OCI-LY1 (cell line): ENCODE data around the gene OSBPL5.

ENCODE experiments used
- EZH2 ChIP-seq: fragments of 200-600 bp; sonication (generic), shearing (Covaris generic); IDR thresholded peaks from 2 replicates; pipeline ENCODE4 v1.8.0; 2017; ENCODE audit warnings: borderline replicate concordance, mixed run types, mild to moderate bottlenecking, antibody characterized with exemption, low read length, moderate library complexity, mixed read lengths
- TF ChIP-seq, protein P1 (sequence below): fragments of 200-600 bp; sonication (generic), shearing (Covaris generic); IDR thresholded peaks from 2 replicates; pipeline ENCODE4 v1.5.1; 2017; ENCODE audit warnings: mild to moderate bottlenecking, antibody characterized with exemption, low read length, moderate library complexity, mixed read lengths

DNA sequence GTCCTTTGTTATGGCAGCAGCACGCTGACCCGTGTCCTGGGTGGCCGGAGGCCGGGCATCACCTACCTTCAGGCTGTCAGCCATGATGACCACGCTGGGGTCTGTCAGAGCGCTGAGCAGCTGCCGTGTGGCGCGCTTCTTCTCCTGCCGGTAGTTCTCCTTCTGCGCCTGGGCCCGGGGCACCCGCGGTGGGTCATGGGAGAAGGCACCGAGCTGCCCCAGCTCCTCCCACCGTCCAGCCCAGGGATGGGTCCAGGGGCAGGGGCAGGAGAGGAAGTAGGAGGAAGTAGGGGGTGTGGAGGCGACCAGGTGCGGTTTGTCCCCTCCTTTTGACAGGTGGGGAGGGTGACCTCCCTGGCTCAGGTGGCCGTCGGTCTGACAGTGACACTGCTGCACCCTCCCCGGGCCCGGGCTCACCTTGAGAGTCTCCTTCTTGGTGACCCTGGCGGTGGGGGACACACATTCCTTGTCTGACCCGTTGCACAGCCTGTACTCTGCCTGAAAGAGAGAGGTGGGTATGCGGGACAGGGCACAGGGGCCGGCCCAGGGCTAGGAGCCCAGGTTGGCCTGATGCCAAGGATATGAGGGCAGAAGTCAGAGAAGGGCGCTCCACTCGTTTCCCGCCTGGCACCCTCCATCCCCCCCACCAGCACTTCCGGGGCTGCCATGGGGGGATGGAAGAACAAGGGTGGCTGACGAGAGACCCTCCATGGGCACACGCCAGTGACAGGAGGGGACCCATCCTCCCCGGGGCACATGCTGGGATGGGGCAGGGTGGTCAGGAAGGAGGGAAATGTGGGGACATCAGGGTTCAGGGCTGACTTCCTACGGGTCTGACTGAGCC lies 43.0 kb downstream of the OSBPL5 start:
- TF ChIP-seq, protein P1, sequence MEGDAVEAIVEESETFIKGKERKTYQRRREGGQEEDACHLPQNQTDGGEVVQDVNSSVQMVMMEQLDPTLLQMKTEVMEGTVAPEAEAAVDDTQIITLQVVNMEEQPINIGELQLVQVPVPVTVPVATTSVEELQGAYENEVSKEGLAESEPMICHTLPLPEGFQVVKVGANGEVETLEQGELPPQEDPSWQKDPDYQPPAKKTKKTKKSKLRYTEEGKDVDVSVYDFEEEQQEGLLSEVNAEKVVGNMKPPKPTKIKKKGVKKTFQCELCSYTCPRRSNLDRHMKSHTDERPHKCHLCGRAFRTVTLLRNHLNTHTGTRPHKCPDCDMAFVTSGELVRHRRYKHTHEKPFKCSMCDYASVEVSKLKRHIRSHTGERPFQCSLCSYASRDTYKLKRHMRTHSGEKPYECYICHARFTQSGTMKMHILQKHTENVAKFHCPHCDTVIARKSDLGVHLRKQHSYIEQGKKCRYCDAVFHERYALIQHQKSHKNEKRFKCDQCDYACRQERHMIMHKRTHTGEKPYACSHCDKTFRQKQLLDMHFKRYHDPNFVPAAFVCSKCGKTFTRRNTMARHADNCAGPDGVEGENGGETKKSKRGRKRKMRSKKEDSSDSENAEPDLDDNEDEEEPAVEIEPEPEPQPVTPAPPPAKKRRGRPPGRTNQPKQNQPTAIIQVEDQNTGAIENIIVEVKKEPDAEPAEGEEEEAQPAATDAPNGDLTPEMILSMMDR, result no peak
- TF ChIP-seq EZH2, result no peak
